HCT116 (cell line): ENCODE data around the gene ZNF438.

ENCODE experiments used
- SP1 ChIP-seq: IDR thresholded peaks from 2 replicates; pipeline ENCODE4 v1.6.1; 2012; ENCODE audit warnings: low read depth
- TF ChIP-seq, protein P1 (sequence below), 3 experiments: fragments of 200-600 bp in 1 of 3; sonication (generic) in 1 of 3; IDR thresholded peaks in 2 of 3; conservative IDR thresholded peaks in 1 of 3; 2 replicates each; pipeline ENCODE4 v1.5.1; 2012 to 2017; ENCODE audit warnings: low read depth in 2 of 3, low read length in 2 of 3, antibody characterized with exemption in 1 of 3, borderline replicate concordance in 1 of 3, control low read depth in 1 of 3, mild to moderate bottlenecking in 1 of 3, mixed read lengths in 1 of 3, mixed run types in 1 of 3, moderate library complexity in 1 of 3; ENCODE audit not compliant: insufficient read depth in 1 of 3

DNA sequence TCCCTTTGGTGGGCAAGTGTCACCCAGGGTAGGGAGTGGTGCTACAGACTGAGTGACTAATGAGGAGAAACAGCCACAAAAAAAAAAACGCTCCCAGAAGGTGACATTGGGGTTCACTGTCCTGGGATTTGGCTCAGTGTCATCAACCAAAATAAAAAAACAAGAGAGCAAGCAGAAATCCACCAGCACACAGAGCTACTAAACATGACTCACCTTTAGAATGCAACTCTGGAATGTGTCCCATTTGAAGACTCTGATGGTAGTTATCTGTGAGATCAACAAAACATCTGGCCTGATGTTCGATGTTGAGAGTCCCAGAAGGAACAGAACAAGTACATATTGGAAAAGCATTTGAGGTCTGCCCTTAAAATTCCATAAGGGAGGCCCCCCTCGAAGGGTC, 201.8 kb downstream of the ZNF438 start:
- TF ChIP-seq, protein P1, sequence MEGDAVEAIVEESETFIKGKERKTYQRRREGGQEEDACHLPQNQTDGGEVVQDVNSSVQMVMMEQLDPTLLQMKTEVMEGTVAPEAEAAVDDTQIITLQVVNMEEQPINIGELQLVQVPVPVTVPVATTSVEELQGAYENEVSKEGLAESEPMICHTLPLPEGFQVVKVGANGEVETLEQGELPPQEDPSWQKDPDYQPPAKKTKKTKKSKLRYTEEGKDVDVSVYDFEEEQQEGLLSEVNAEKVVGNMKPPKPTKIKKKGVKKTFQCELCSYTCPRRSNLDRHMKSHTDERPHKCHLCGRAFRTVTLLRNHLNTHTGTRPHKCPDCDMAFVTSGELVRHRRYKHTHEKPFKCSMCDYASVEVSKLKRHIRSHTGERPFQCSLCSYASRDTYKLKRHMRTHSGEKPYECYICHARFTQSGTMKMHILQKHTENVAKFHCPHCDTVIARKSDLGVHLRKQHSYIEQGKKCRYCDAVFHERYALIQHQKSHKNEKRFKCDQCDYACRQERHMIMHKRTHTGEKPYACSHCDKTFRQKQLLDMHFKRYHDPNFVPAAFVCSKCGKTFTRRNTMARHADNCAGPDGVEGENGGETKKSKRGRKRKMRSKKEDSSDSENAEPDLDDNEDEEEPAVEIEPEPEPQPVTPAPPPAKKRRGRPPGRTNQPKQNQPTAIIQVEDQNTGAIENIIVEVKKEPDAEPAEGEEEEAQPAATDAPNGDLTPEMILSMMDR (IDR thresholded peaks at IDR 0.05 in 2 of 3, conservative IDR thresholded peaks at IDR 0.05 in 1 of 3; ENCODE audit: borderline replicate concordance in 1 of 3, insufficient read depth in 1 of 3, low read depth in 2 of 3, low read length in 2 of 3): no peak
- TF ChIP-seq SP1: no peak
